Measurements from ENCODE around the gene PXMP2.

Gene PXMP2

DNA sequence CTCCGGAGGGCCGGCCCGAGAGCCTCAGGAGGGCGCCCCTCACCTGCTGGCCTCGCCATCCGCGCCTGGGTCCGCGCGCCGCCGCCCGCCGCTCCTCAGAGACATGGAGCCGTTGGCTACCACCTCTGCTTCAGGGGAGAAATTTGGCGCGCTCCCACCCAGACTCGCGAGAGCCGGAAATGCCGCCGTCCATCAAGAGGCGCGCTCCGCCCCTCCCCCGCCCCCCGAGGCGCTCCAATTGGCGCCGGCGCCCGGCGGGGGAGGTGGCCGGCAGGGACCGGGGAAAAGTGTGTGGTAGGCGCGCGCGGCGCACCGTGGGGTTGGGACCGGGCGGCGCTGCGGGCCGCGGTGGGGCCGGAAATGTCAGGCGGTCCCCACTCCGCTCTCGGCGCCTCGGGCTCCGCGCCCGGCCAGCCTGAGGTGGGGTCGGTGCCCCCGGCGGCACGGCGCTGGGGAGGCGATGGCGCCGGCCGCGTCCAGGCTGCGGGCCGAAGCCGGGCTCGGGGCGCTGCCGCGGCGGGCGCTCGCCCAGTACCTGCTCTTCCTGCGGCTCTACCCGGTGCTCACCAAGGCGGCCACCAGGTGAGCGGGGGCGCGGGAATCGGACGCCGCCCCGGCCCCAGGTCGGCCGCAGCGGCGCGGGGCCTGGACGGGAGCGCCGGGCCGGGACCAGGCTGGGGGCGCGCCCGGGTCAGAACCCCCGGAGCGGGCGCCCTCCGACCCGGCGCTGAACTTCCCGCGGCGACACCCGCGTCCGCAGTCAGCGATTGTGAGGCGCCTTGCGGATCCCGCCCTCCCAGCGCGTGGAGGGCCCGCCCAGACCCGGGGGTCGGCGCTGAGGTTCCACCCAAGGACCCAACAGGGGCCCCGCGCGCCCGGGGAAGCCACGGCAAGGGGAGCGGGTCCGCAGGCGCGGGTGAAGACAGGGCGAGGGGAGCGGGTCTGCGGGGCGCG, at the start of gene PXMP2, which contains the start of gene POLE:
TSS of gene PXMP2 (plus strand) at position 377 of the 954 bp plus-strand sequence. CDS start at position 461, 84 bp downstream.
TSS of gene POLE (minus strand) at position 132 of the 954 bp plus-strand sequence. CDS start at position 105, 27 bp downstream.
- peak; percentile 95 for DNase-seq

DNA sequence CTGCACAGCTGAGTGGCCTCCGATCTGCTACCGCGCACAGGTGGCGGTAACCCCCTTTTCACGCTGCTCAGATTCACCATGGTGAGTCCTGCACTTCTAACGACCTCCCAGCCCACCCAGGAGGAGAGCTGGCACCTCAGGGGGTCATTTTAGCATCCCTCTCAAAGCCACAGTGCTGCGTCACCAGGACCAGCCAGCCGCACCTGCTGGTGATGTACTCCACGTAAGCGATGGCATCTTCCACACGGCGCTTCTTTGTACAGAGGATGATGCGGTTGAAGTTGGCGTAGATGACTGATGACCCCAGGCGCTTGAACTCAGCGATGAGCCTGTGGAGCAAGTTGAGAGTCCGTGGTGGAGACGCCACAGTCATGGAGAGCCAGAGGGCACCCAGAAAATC, 49.6 kb upstream of the PXMP2 start:
- DNase-seq = no peak

DNA sequence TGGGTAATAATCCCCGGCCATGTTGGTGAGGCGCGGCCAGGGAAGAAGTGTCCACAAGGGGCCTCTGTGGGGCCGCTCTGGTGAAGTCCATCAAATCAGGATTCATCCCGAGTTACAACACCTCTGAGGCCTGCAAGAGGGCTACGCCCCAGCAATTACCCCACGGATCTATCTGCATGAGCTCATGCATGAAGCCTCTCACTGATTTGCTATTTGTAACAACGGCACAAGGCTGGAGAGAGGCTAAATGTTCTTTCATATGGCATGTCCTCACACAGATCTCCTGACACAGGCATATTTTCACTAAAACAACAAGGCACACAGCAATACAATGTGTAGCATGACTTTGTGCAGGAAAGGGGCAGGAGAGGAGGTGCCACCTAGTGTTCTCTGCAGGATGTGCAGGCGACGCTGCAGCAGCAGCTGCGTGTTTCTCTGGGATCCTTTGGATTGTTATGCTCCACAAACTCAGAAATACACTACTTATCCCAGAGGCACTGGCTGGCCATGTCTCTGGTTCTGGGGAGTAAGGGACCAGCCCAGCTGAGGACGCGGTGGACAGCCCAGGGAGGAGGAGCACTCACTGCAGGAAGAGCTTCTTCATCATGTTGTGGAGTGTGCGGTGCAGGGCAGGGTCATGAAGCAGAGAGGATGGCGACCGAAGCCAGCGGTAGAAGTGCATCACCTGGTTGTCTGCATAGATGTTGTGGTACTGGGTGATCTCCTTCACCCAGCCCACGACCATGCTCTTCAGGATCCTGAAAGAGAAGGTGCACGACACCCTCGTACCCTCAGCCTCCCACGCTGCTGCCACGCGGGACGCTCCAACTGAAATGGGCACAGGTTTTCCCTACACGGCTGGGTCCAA, 48.6 kb upstream of the PXMP2 start:
- DNase-seq = no peak

- DNase-seq = no peak
These were observed 47.3 kb upstream of the PXMP2 start for GRCh38 chr12:132639956-132640520.

- DNase-seq = no peak
These were observed 46.5 kb upstream of the PXMP2 start for GRCh38 chr12:132640936-132641335.

GRCh38 chr12:132641811-132642650, 45.4 kb upstream of the PXMP2 start:
- DNase-seq = no peak

DNA sequence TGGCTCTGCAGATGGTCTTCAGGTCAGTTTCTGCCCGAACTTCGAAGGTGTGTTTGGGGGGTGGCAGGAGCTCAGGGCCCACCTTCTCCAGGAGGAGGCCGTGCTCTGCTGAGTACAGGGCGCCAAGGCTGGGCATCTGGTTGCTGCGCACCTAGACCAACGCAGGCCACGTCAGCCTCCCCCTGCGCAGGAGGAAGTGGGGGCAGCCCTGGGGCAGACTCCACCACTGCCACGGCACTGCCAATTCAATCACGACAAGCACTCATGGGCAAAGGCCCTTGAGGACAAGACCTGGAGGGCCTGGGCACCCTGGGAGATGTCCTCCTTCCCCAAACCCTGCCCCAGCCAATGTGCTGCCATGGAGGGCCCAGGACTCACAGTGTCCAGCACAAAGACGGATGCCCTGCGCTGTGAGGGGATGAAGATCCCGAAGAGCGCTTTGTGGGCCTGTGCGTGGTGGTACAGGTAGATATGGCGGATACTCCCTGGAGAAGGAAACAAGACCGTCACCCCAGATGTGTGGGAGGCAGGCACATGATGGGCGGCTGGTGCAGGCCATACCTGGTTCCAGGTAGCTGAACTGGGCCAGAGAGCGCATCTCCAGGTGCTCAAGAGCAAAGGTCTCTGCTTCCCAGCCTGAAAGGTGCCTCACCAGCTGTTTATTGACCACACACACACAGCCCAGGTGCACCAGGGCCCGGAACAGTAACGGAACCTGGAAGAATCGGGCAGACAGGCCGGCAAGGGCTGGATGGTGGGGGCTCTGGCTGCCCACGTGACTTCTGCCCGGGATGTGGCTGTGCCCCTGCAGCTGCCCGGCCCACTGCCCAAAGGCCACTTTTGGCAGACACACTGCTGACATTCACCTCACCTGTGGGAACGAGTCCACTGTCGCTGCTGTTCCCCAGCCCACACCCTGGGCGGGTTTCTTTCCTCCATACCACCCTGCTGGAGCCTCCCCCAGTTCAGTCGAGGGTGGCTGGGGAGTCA, 44.2 kb upstream of the PXMP2 start:
- DNase-seq = no peak

- no peak for DNase-seq
These were observed 40.5 kb upstream of the PXMP2 start for GRCh38 chr12:132646850-132647249.

DNA sequence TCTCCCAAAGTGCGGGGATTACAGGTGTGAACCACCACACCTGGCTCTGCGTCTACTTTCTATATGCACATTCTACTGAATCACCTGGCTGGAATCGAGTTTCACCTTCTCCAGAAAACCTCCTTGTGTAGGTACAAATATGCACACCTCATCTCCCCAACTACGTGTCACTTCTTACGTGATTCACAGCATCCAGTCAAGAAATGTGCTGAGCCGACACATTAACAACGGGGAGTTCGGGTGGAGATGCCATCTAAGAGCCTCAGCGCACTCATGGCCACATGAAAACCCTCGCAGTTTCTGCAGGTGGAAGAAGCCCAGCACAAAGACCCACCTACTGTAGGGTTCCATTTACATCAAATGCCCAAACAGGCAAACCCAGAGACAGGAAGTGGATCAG, 39.5 kb upstream of the PXMP2 start:
- DNase-seq = no peak

- DNase-seq = no peak
These were observed 38.7 kb upstream of the PXMP2 start for GRCh38 chr12:132648616-132649225.

GRCh38 chr12:132649226-132649945, 38.0 kb upstream of the PXMP2 start:
- DNase-seq = no peak

GRCh38 chr12:132651444-132652100, 35.8 kb upstream of the PXMP2 start:
- DNase-seq = no peak

DNA sequence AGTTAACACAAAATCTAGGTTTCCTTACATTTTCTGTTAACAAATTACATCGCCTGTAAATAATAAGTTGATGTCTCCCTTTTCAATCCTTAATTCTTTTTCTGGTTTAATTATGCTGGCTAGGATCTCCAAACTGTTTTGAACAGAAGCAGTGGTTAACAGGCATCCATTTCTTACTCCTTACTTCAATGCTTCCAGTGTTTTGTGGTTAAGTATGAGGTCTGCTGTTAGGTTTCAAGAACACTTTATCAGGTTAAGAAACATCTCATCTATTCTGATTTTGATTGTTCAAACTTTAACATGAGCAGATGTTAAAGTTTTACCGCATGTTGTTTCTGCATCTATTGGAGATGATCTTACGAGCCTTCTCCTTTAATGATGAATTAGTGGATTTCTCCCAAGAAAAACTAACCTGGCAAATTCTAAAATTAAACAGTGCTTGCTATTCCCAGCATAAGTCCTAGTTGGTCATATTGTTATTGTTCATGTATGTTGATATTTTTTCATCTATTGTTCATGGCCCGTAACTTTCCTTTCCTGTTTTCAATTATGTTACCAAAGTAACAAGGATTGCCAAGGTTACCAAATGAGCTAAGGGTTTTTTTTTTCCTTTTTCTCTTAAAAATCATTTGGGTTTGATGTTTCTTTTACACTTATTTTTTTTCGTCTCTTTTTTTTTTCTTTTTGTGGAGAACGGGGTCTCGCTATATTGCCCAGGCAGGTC, 33.7 kb upstream of the PXMP2 start:
- no peak for DNase-seq

DNA sequence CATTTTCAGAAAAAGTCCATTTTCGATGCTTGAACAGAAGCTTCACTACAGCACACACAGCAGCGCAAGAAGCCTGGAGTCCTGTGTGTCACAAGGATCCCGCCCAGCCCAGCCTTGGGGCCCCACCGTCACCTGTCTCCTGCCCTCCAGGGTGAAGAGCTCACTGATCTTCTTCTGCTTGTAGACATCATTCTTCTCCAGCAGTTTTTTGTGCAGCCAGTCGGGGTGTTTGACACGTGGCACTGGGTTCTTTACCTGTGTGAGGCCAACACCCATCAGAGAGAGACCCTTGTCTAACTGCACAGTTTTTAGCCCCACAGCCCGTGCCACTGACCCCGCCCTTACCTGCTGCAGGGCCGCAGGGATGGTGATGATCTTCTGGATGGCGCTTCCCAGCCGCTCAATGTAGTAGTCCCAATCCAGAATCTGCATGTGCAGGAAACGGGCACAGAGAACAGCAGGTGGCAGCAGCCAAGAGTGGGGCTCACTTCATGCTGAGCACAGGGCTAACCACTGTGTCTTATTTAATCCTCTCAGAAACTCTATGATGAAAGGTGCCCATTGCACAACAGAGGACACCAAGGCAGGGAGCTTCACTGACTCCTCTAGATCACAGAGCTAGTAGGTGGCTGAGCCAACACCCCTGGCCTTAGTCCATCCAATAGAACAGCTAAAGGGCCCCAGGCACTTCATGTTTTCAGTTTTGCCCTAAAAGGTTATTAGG, 30.2 kb upstream of the PXMP2 start:
- DNase-seq = no peak

GRCh38 chr12:132658149-132658894, 29.1 kb upstream of the PXMP2 start:
- DNase-seq = no peak

DNA sequence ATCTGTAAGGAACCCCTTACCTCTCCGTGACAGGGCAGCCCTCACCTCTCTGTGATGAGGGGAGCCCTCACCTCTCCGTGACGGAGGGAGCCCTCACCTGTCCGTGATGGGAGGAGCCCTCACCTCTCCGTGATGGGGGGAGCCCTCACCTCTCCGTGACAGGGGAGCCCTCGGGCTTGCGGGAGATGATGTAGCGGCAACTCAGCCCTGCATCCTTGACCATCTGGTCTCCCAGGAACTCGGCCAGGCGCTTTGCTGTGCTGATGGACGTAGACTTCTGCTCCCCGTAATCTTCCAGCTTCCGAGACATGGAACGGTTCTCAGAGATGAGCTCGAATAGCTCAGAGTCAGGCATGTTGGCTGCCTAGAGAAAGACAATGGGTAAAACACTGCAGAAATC, 28.2 kb upstream of the PXMP2 start:
- no peak for DNase-seq

DNA sequence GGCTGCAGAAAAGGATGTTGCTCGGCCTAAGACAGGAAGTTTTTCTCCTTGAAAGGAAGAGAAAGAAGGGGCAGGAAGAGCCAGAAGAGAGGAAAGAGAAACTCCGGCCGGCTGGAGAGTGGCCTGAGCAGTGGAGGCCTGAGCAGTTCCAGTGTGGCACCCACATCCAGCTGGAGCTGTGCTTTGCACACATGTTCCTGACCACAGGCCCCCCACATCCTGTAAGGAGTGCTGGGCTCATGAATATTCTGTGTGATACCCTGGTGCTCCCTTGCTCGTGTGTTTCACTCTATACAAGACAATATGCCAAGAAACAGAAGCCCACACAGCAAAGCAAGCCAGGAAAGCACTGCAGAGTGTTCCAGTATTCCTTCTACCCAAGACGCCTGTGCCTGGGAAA, 27.3 kb upstream of the PXMP2 start:
- DNase-seq = no peak

Data from stimulated activated CD4-positive, alpha-beta T cell treated with anti-CD3 and anti-CD28 coated beads, Interleukin-1b, Interleukin-23, amount 100 ng/mL, for 48 hours (primary cell).